GM19463 (cell line): ENCODE measurements around the gene CD69.

Experiments
- ATAC-seq: cut with Tn5 transposase; IDR thresholded peaks from one replicate; pipeline ENCODE4 v1.9.1; 2021; ENCODE audit warnings: mild to moderate bottlenecking, moderate library complexity; ENCODE audit not compliant: unreplicated experiment

CD69 gene

GRCh38 chr12:9760699-9761418 is at the start of gene CD69:
Gene CD69 (minus strand): TSS chr12:9760901. CDS start chr12:9760820, 81 bp downstream.
- ATAC-seq: peak; percentile 39

DNA sequence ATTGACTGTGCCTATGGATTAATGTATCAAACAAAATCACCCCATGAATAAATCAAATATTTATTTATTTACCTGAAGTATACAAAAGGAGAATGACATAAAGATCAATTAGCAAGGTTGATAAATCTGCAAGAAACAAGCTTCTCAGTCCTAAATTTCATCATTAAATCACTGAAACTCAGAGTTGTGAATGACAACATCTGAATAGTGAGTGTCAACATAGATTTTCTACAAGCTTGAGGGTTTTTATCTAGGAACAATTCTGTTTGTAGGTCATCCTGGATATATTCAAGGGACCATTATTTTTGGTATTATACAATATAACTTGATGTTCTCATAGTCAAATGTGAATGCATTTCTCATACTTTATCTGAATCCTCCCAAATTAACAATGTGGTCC is 49.2 kb upstream of the CD69 start:
- ATAC-seq: no peak

GRCh38 chr12:9809338-9809737 is 48.6 kb upstream of the CD69 start:
- no peak for ATAC-seq

GRCh38 chr12:9808504-9808903 is 47.8 kb upstream of the CD69 start:
- ATAC-seq: no peak

GRCh38 chr12:9806714-9807113 is 46.0 kb upstream of the CD69 start:
- no peak for ATAC-seq

DNA sequence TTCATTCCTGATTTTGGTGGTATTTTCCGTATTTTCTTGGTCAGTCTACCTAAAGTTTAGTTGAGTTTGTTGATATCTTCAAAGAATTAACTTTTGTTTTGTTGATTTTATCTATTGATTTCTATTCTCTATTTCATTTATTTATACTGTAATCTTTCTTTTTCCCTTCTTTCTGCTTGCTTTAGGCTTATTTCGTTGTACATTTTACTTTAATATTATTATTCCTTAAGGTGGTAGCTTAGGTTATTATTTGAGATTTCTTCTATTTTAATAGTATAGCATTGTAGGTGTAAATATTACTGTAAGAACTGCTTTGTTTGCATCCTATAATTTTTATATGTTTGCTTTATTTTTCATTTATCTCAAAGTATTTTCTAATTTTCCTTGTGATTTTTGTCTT is 45.2 kb upstream of the CD69 start:
- no peak for ATAC-seq

- ATAC-seq: no peak
These were observed 39.3 kb upstream of the CD69 start for GRCh38 chr12:9799961-9800360.

GRCh38 chr12:9797722-9798619 is 37.3 kb upstream of the CD69 start:
- peak; percentile 98 for ATAC-seq

GRCh38 chr12:9796971-9797370 is 36.3 kb upstream of the CD69 start:
- ATAC-seq: no peak

- no peak for ATAC-seq
These were observed 35.6 kb upstream of the CD69 start for GRCh38 chr12:9796346-9796745.

DNA sequence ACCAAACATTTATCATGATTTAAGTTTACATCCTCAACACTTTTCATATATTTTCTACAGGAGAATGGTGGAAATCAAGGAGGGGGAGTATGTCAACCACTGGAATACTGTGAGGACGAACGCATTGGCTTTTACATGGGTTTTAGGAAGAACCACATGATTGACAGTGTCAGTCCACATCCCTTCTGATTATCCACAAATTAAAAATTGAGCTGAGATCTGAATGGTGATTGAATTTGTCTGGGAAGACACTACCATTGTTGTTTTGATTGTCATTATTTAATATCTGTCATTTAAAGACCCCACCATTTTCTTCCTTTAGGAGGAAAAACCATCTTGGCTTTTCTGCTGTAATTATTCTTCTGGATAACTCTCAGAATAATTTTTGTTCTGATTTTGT is 35.2 kb upstream of the CD69 start:
- no peak for ATAC-seq

DNA sequence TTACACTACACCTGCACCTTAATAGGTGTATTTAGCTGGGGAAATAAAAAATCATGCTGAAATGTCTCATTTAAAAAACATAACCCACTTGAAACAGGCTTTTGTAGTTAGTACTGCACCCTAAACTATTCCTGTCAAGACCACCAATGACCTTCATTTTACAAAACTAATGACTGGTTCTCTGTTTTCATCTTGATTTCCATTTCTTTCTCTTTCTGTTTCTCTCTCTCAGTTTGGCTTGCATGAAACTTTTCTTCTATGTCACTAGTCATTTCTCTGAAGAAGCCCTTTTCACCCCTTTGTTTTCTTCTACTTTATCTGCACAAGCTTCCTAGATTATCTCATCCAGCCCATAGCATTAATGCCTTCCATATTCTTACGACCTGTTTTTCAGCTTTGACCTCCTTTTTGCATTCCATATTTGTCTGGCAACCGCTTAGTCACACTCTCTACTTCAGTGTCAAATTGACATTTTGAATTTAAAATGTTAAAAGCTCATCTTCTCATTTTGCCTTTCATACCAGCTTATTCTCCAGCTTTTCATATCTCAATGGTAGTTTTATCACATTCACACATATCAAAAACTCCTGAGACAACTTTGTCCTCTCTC is 33.9 kb upstream of the CD69 start:
- peak; percentile 37 for ATAC-seq

- no peak for ATAC-seq
These were observed 33.2 kb upstream of the CD69 start for GRCh38 chr12:9793779-9794395.

- ATAC-seq: no peak
These were observed 32.4 kb upstream of the CD69 start for GRCh38 chr12:9792961-9793617.

GRCh38 chr12:9792185-9792900 is 31.6 kb upstream of the CD69 start:
- no peak for ATAC-seq

DNA sequence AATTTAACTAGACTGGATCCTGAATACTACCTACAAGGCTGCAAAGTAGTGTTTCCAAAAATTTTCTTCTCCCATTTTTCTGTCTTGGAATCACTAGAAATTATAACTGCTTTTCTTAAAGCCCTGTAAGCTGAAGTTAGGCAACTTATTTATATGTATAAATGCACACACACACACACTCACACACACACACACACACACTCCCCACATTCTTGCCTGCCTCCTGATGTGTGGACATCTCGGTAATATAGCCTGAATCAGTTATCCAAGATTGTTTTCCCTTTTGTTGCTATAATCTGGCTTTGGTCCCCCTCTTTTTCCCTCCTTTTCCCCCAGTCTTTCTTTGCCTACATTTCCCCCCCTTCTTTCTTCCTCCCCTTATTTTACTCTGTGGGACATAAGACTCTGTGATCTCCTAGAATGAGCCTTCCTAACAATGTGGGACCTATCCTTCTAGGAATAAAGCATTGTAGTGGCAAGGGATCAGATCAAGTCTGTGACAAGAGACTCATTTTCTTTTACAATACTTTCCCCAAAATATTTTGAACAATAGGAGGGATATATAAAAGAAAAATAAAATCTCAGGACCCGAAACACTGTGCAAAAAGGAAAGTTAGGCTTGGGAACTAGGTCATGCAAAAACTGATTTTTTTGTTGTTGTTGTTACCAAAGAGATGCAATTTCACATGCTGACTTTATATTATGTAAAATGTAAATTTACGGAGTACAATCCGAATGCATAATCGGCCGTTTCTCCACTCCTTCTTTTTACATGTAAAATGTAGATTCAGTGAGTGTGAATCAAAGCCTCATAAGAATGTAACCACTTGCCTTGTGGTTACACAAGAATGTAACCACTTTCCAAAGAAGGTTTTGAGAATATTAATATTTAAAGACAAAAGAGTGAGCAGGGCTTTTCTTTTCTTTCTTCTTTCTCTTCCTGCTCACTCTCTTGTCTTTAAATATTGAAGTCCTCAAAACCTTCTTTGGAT is 26.3 kb upstream of the CD69 start:
- ATAC-seq: no peak

DNA sequence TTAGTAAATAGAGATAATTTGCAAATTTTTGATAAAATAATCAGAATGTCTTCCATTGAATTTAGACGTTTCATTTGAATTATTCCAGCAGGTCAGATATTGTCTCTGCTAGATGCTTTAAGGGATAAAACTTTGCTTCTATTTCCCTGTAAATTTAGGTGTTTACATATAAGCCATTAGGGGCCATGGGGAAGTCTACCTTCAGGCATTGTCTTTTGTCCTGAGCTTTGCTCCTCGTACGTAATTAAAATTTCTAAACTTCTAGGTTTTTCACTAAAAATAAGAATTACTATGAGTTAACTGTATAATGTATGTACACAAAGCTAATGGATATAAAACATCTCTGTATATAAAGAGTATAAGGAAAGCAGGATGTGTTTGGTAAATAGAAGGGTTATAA is 24.1 kb upstream of the CD69 start:
- no peak for ATAC-seq

GRCh38 chr12:9784326-9784725 is 23.6 kb upstream of the CD69 start:
- ATAC-seq: no peak
